Endothelial cell of umbilical vein (primary cell): ENCODE results near the gene SPATA7. TPM values are rescaled to one million over a fixed set of nuclear protein-coding genes. Genes with fewer than 3 reads are reported as not detected.

ENCODE experiments used
- BruUV-seq: library from RNA; stranded (reverse); fragments of 400-500 nt; replicated peaks from 2 replicates; lab custom pipeline; 2021; lab: Mats Ljungman, UMichigan
- CTCF ChIA-PET: fragments of 300-600, 350-600 bp; sonication (Branson Sonifier 250); formaldehyde crosslinking; loops from one replicate; lab custom pipeline; 2021; ENCODE audit warnings: antibody characterized with exemption, inconsistent platforms; lab: Charles Lee
- POLR2A ChIA-PET: fragments of 300-600, 350-600 bp; sonication (Branson Sonifier 250); formaldehyde crosslinking; loops from one replicate; lab custom pipeline; 2021; ENCODE audit warnings: antibody characterized with exemption, inconsistent platforms; lab: Charles Lee
- DNase-seq: peaks from one replicate; pipeline ENCODE4 v3.0.0-alpha.2; 2011; ENCODE audit warnings: low read depth, low spot score
- FAIRE-seq: peaks from 2 replicates; lab custom pipeline; 2011; peaks lifted over from hg19 to GRCh38; lab: Jason Lieb, UNC
- H2AFZ ChIP-seq: 2 replicates; pipeline ENCODE4 v1.6.0; 2012; ENCODE audit warnings: low read depth, low read length, control low read depth, inconsistent platforms
- H3K27ac ChIP-seq: 2 replicates; pipeline ENCODE4 v1.5.1; 2011; ENCODE audit warnings: low read depth, mild to moderate bottlenecking, control low read depth, low read length, moderate library complexity; ENCODE audit not compliant: insufficient read depth
- H3K27me3 ChIP-seq, 2 experiments: 2 replicates each; pipeline versions ENCODE4 v1.6.0 to v1.6.1; 2011; ENCODE audit warnings: low read length in 2 of 2, mixed read lengths in 1 of 2; ENCODE audit not compliant: control insufficient read depth in 2 of 2, insufficient read depth in 2 of 2
- H3K36me3 ChIP-seq, 2 experiments: 2 replicates in 1 of 2; 3 replicates in 1 of 2; pipeline ENCODE4 v1.5.1; 2011; ENCODE audit warnings: low read length in 2 of 2, mild to moderate bottlenecking in 1 of 2, moderate library complexity in 1 of 2; ENCODE audit not compliant: control insufficient read depth in 2 of 2, insufficient read depth in 2 of 2; ENCODE audit errors: extremely low read depth in 1 of 2
- H3K4me1 ChIP-seq: 3 replicates; pipeline ENCODE4 v1.5.1; 2011; ENCODE audit warnings: mild to moderate bottlenecking, low read length; ENCODE audit not compliant: control insufficient read depth, insufficient read depth; ENCODE audit errors: extremely low read depth
- H3K4me2 ChIP-seq: 2 replicates; pipeline ENCODE4 v1.6.1; 2011; ENCODE audit warnings: low read length, control low read depth, mixed read lengths; ENCODE audit not compliant: insufficient read depth
- H3K4me3 ChIP-seq, 3 experiments: fragments of 200-600 bp in 1 of 3; sonication (generic), shearing (Covaris generic) in 1 of 3; replicated peaks in 1 of 3; 2 replicates each; pipeline ENCODE4 v1.5.1; 2011 to 2016; ENCODE audit warnings: control low read depth in 3 of 3, low read length in 3 of 3, mild to moderate bottlenecking in 2 of 3, inconsistent platforms in 1 of 3, low read depth in 1 of 3, moderate library complexity in 1 of 3; ENCODE audit not compliant: insufficient read depth in 1 of 3
- H3K79me2 ChIP-seq: 2 replicates; pipeline ENCODE4 v1.6.0; 2012; ENCODE audit warnings: low read length, inconsistent platforms; ENCODE audit not compliant: control insufficient read depth, insufficient read depth
- H3K9ac ChIP-seq: replicated peaks from 2 replicates; pipeline ENCODE3; 2011; ENCODE audit warnings: low read length, control low read depth; ENCODE audit not compliant: insufficient read depth; ENCODE audit errors: extremely low read depth
- H3K9me1 ChIP-seq: replicated peaks from 3 replicates; pipeline ENCODE4 v1.6.0; 2011; ENCODE audit warnings: mild to moderate bottlenecking, low read length; ENCODE audit not compliant: control insufficient read depth, insufficient read depth; ENCODE audit errors: extremely low read depth
- H3K9me3 ChIP-seq: replicated peaks from 2 replicates; pipeline ENCODE4 v1.5.1; 2012; ENCODE audit warnings: low read length, inconsistent platforms; ENCODE audit not compliant: control insufficient read depth, insufficient read depth
- H4K20me1 ChIP-seq: replicated peaks from 2 replicates; pipeline ENCODE3; 2011; ENCODE audit warnings: mild to moderate bottlenecking, low read length; ENCODE audit not compliant: control insufficient read depth, insufficient read depth; ENCODE audit errors: extremely low read depth
- CTCF ChIP-seq, 2 donors: IDR thresholded peaks; 1 replicate in 1 of 2; 2 replicates in 1 of 2; pipeline ENCODE4 v1.5.1; 2011; ENCODE audit warnings: low read length in 2 of 2, mild to moderate bottlenecking in 2 of 2, moderate library complexity in 2 of 2, control low read depth in 1 of 2, inconsistent platforms in 1 of 2, low read depth in 1 of 2; ENCODE audit not compliant: insufficient read depth in 1 of 2; ENCODE audit errors: extremely low read depth in 1 of 2
- EZH2 ChIP-seq: IDR thresholded peaks from 2 replicates; pipeline ENCODE4 v1.6.1; 2012; ENCODE audit warnings: borderline replicate concordance, low read depth, mild to moderate bottlenecking, moderate library complexity, low read length, inconsistent platforms; ENCODE audit not compliant: severe bottlenecking
- FOS ChIP-seq: IDR thresholded peaks from 2 replicates; pipeline ENCODE4 v1.6.1; 2011; ENCODE audit warnings: mild to moderate bottlenecking, low read length, moderate library complexity, borderline replicate concordance; ENCODE audit not compliant: insufficient read depth
- GATA2 ChIP-seq: IDR thresholded peaks from 2 replicates; pipeline ENCODE4 v1.7.0; 2011; ENCODE audit warnings: low read depth, mild to moderate bottlenecking, moderate library complexity, mixed read lengths, low read length; ENCODE audit not compliant: insufficient read length, insufficient read depth
- JUN ChIP-seq: IDR thresholded peaks from 2 replicates; pipeline ENCODE4 v1.6.1; 2011; ENCODE audit warnings: borderline replicate concordance, low read depth; ENCODE audit not compliant: insufficient read length, insufficient read depth
- MAX ChIP-seq: IDR thresholded peaks from 2 replicates; pipeline ENCODE4 v1.6.1; 2011; ENCODE audit not compliant: insufficient read depth, insufficient read length
- MYC ChIP-seq: IDR thresholded peaks from one replicate; pipeline ENCODE4 v1.6.1; 2011; ENCODE audit warnings: mild to moderate bottlenecking, low read depth, low read length
- POLR2A ChIP-seq: IDR thresholded peaks from 2 replicates; pipeline ENCODE4 v1.6.1; 2012; ENCODE audit warnings: low read depth, mild to moderate bottlenecking, control low read depth, low read length
- POLR2AphosphoS5 ChIP-seq: IDR thresholded peaks from 2 replicates; pipeline ENCODE4 v1.6.1; 2012; ENCODE audit warnings: low read depth, mild to moderate bottlenecking, control low read depth, low read length, moderate library complexity; ENCODE audit not compliant: insufficient read depth
- dilution Hi-C: fragments of 300-500 bp; cut with MboI; formaldehyde crosslinking; loops from one replicate; pipeline ENCODE4 v1.15.0; 2019; ENCODE audit warnings: low sequenced_read_pairs; ENCODE audit not compliant: extremely low pct_ligation_motif_present
- intact Hi-C: fragments of 100-400 bp; cut with micrococcal nuclease; formaldehyde crosslinking; loops from one replicate; pipeline ENCODE4 v1.10.0; 2022
- polyA plus RNA-seq, 4 experiments: library from polyadenylated mRNA; depleted of rRNA in 3 of 4; stranded (reverse) in 3 of 4; unstranded in 1 of 4; fragments of >200 nt; gene quantifications; 2 replicates each; pipeline versions ENCODE4 v1.2.1 to v1.2.3, GENCODE V29; 2011 to 2012; ENCODE audit warnings: missing spikeins in 1 of 4
- total RNA-seq: library from RNA; stranded (reverse); gene quantifications from 2 replicates; pipeline ENCODE4 v1.2.3, GENCODE V29; 2021

SPATA7 gene
- total and polyA plus RNA-seq, 2 donors (not counting 3 experiments of a cell fraction or from before 2014, with no cell fraction given), result 4.0 to 9.7 TPM

GRCh38 chr14:88479574-88479987, 94.1 kb downstream of the SPATA7 start:
- ChIA-PET POLR2A (no interaction called here), CTCF (no interaction called here)
- BruUV-seq, result no TSS peak
- no peak overlapping the region for H3K9ac ChIP-seq
- TF ChIP-seq MAX (no peak), MYC (no peak), GATA2 (no peak), EZH2 (no peak), CTCF (IDR thresholded peaks at IDR 0.05; ENCODE audit: extremely low read depth in 1 of 2, insufficient read depth in 1 of 2, low read depth in 1 of 2, low read length in 2 of 2) (no peak), POLR2AphosphoS5 (no peak), POLR2A (no peak), JUN (no peak), FOS (no peak)
- H3K4me2 ChIP-seq, result no peak overlapping the region
- FAIRE-seq (no peak), DNase-seq (no peak)
- H3K9me1 ChIP-seq, result no peaks in the 10 kb centered on the region
- H3K27me3 ChIP-seq, result no peaks in the 10 kb centered on the region
- no peaks in the 10 kb centered on the region for H4K20me1 ChIP-seq
- dilution Hi-C loops, result no loop called here
- no peak overlapping the region for H2AFZ ChIP-seq
- peaks cover 7 to 17% of the 10 kb centered on the region in 2 experiments for H3K36me3 ChIP-seq
- H3K27ac ChIP-seq, result no peak overlapping the region
- no peak overlapping the region for H3K4me3 ChIP-seq
- H3K4me1 ChIP-seq, result no peaks in the 10 kb centered on the region
- H3K79me2 ChIP-seq, result peaks cover 8% of the 10 kb centered on the region
- intact Hi-C loops, result no loop called here
- no peaks in the 10 kb centered on the region for H3K9me3 ChIP-seq
